Hematopoietic multipotent progenitor cell treated with erythropoietin and hydrocortisone succinate and interleukin-3 and kit ligand, for 17 days (in vitro differentiated cells): Measurements from ENCODE around the gene ACBD5.
"Not testable (repeated sequence)": the region's sequence is repeated elsewhere in the genome, so short reads cannot be mapped to it uniquely, and the experiment has no call there.

Experiments used
- DNase-seq: peaks from one replicate; pipeline ENCODE4 v3.0.0-alpha.2; 2015; ENCODE audit warnings: low spot score

The ACBD5 gene

GRCh38 chr10:27240212-27241009 lies at the start of gene ACBD5:
Gene ACBD5 (minus strand): TSS chr10:27240797. CDS start chr10:27240688, 109 bp downstream.
- peak; percentile 68 for DNase-seq

GRCh38 chr10:27285093-27285492 lies 44.5 kb upstream of the ACBD5 start:
- DNase-seq = peak; percentile 8

GRCh38 chr10:27276581-27276980 lies 36.0 kb upstream of the ACBD5 start:
- DNase-seq = no peak

- DNase-seq = not testable (repeated sequence)
Measured at GRCh38 chr10:27266025-27266424, 25.4 kb upstream of the ACBD5 start.

GRCh38 chr10:27262788-27263187 lies 22.2 kb upstream of the ACBD5 start:
- not testable (repeated sequence) for DNase-seq

GRCh38 chr10:27258838-27259812 lies 18.5 kb upstream of the ACBD5 start:
- no peak for DNase-seq

- DNase-seq = no peak
Measured at GRCh38 chr10:27258492-27258837, 17.9 kb upstream of the ACBD5 start.

- no peak for DNase-seq
Measured at GRCh38 chr10:27256299-27257189, 15.9 kb upstream of the ACBD5 start.

- DNase-seq = no peak
Measured at GRCh38 chr10:27253576-27253975, 13.0 kb upstream of the ACBD5 start.

GRCh38 chr10:27252267-27253000 lies 11.8 kb upstream of the ACBD5 start:
- DNase-seq = peak; percentile 73

- DNase-seq = no peak
Measured at GRCh38 chr10:27251554-27251953, 11.0 kb upstream of the ACBD5 start.

- DNase-seq = no peak
Measured at GRCh38 chr10:27248215-27248614, 7.6 kb upstream of the ACBD5 start.

- DNase-seq = no peak
Measured at GRCh38 chr10:27247441-27247840, 6.8 kb upstream of the ACBD5 start.

- DNase-seq = no peak
Measured at GRCh38 chr10:27247006-27247405, 6.4 kb upstream of the ACBD5 start.

GRCh38 chr10:27245836-27246235 lies 5.2 kb upstream of the ACBD5 start:
- no peak for DNase-seq

- DNase-seq = no peak
Measured at GRCh38 chr10:27244976-27245375, 4.4 kb upstream of the ACBD5 start.

- peak; percentile 33 for DNase-seq
Measured at GRCh38 chr10:27242951-27243551, 2.5 kb upstream of the ACBD5 start.

GRCh38 chr10:27242473-27242950 lies 1.9 kb upstream of the ACBD5 start:
- DNase-seq = no peak

- peak; percentile 94 for DNase-seq
Measured at GRCh38 chr10:27241652-27242472, 1.3 kb upstream of the ACBD5 start.
